ENCODE results near the gene AFF2. TPM values are rescaled to one million over a fixed set of nuclear protein-coding genes. Genes with fewer than 3 reads are reported as not detected.

The AFF2 gene
- total and polyA plus RNA-seq, 2 experiments from 2014 or later, result 0.31 to 0.54 TPM

- no peak overlapping the region for H3K9ac ChIP-seq
- no peaks in the 10 kb centered on the region for H4K20me1 ChIP-seq (ENCODE audit: insufficient read depth)
- TF ChIP-seq EZH2 (IDR thresholded peaks at IDR 0.05; ENCODE audit: insufficient read depth, poor library complexity, severe bottlenecking) (no peak), EZH2phosphoT487 (IDR thresholded peaks at IDR 0.05; ENCODE audit: insufficient read depth, low read depth) (no peak)
- H3K79me2 ChIP-seq (ENCODE audit: insufficient read depth), result no peaks in the 10 kb centered on the region
- H3K36me3 ChIP-seq (ENCODE audit: low read depth), result no peaks in the 10 kb centered on the region
- no peak overlapping the region for H3K4me3 ChIP-seq
- H3K4me1 ChIP-seq (ENCODE audit: insufficient read depth), result no peaks in the 10 kb centered on the region
- DNase-seq, result no peak
- in situ Hi-C loops (cut with MboI), result no loop called here
- no peak overlapping the region for H3K4me2 ChIP-seq (ENCODE audit: unreplicated experiment)
- no peaks in the 10 kb centered on the region for H3K9me2 ChIP-seq (ENCODE audit: insufficient read depth)
- H3F3A ChIP-seq (ENCODE audit: insufficient read depth), result no peaks in the 10 kb centered on the region
- H2AFZ ChIP-seq, result no peak overlapping the region
- WGBS, 2 experiments (ENCODE audit: low coverage in 1 of 2, low lambda C conversion rate in 2 of 2, missing lambda C conversion rate in 2 of 2), result 82 to 89% methylated on average over 2 of the region's 2 CpGs
- H3K9me3 ChIP-seq (ENCODE audit: low read depth), result no peaks in the 10 kb centered on the region
- H3K27me3 ChIP-seq (replicated peaks; ENCODE audit: insufficient read depth), result no peaks in the 10 kb centered on the region
- no peak overlapping the region for H3K27ac ChIP-seq
Observed at GRCh38 chrX:148512453-148512852, 12.0 kb downstream of the AFF2 start.

GRCh38 chrX:148513661-148514060 lies 13.2 kb downstream of the AFF2 start:
- 30 to 49% methylated on average over 3 of the region's 3 CpGs for WGBS, 2 experiments (ENCODE audit: low coverage in 1 of 2, low lambda C conversion rate in 2 of 2, missing lambda C conversion rate in 2 of 2)
- no peaks in the 10 kb centered on the region for H3K79me2 ChIP-seq (ENCODE audit: insufficient read depth)
- H3K9me2 ChIP-seq (ENCODE audit: insufficient read depth), result no peaks in the 10 kb centered on the region
- H3K27ac ChIP-seq, result no peak overlapping the region
- no peak overlapping the region for H3K4me2 ChIP-seq (ENCODE audit: unreplicated experiment)
- H3K9me3 ChIP-seq (ENCODE audit: low read depth), result no peaks in the 10 kb centered on the region
- no peaks in the 10 kb centered on the region for H3K27me3 ChIP-seq (replicated peaks; ENCODE audit: insufficient read depth)
- TF ChIP-seq EZH2phosphoT487 (IDR thresholded peaks at IDR 0.05; ENCODE audit: insufficient read depth, low read depth), result no peak
- TF ChIP-seq EZH2 (IDR thresholded peaks at IDR 0.05; ENCODE audit: insufficient read depth, poor library complexity, severe bottlenecking), result no peak
- H3K4me1 ChIP-seq (ENCODE audit: insufficient read depth), result no peaks in the 10 kb centered on the region
- H2AFZ ChIP-seq, result no peak overlapping the region
- in situ Hi-C loops (cut with MboI), result no loop called here
- DNase-seq, result no peak
- no peak overlapping the region for H3K4me3 ChIP-seq
- no peaks in the 10 kb centered on the region for H3F3A ChIP-seq (ENCODE audit: insufficient read depth)
- no peaks in the 10 kb centered on the region for H4K20me1 ChIP-seq (ENCODE audit: insufficient read depth)
- no peak overlapping the region for H3K9ac ChIP-seq
- no peaks in the 10 kb centered on the region for H3K36me3 ChIP-seq (ENCODE audit: low read depth)

GRCh38 chrX:148517176-148517575 lies 16.8 kb downstream of the AFF2 start:
- H3K36me3 ChIP-seq (ENCODE audit: low read depth), result no peaks in the 10 kb centered on the region
- TF ChIP-seq EZH2phosphoT487 (IDR thresholded peaks at IDR 0.05; ENCODE audit: insufficient read depth, low read depth) (no peak), EZH2 (IDR thresholded peaks at IDR 0.05; ENCODE audit: insufficient read depth, poor library complexity, severe bottlenecking) (no peak)
- H3K4me3 ChIP-seq, result no peak overlapping the region
- H3K9ac ChIP-seq, result no peak overlapping the region
- no peaks in the 10 kb centered on the region for H4K20me1 ChIP-seq (ENCODE audit: insufficient read depth)
- WGBS, 2 experiments (ENCODE audit: low coverage in 1 of 2, low lambda C conversion rate in 2 of 2, missing lambda C conversion rate in 2 of 2), result 35 to 41% methylated on average over 2 of the region's 2 CpGs
- no peaks in the 10 kb centered on the region for H3K27me3 ChIP-seq (replicated peaks; ENCODE audit: insufficient read depth)
- H3K9me2 ChIP-seq (ENCODE audit: insufficient read depth), result no peaks in the 10 kb centered on the region
- no peaks in the 10 kb centered on the region for H3K4me1 ChIP-seq (ENCODE audit: insufficient read depth)
- no peaks in the 10 kb centered on the region for H3K79me2 ChIP-seq (ENCODE audit: insufficient read depth)
- H3K9me3 ChIP-seq (ENCODE audit: low read depth), result no peaks in the 10 kb centered on the region
- in situ Hi-C loops (cut with MboI), result no loop called here
- peak; percentile 7 for DNase-seq
- no peak overlapping the region for H2AFZ ChIP-seq
- no peaks in the 10 kb centered on the region for H3F3A ChIP-seq (ENCODE audit: insufficient read depth)
- H3K4me2 ChIP-seq (ENCODE audit: unreplicated experiment), result no peak overlapping the region
- H3K27ac ChIP-seq, result no peak overlapping the region

GRCh38 chrX:148522006-148522405 lies 21.6 kb downstream of the AFF2 start:
- 85 to 89% methylated on average over 5 of the region's 5 CpGs for WGBS, 2 experiments (ENCODE audit: low coverage in 1 of 2, low lambda C conversion rate in 2 of 2, missing lambda C conversion rate in 2 of 2)
- Histone ChIP-seq H3K9me2 (ENCODE audit: insufficient read depth) (no peaks in the 10 kb centered on the region), H3F3A (ENCODE audit: insufficient read depth) (no peaks in the 10 kb centered on the region), H3K79me2 (ENCODE audit: insufficient read depth) (no peaks in the 10 kb centered on the region), H3K4me3 (no peak overlapping the region), H3K4me1 (ENCODE audit: insufficient read depth) (no peaks in the 10 kb centered on the region), H3K9ac (no peak overlapping the region), H3K27ac (no peak overlapping the region), H4K20me1 (ENCODE audit: insufficient read depth) (no peaks in the 10 kb centered on the region), H2AFZ (no peak overlapping the region), H3K27me3 (replicated peaks; ENCODE audit: insufficient read depth) (no peaks in the 10 kb centered on the region), H3K36me3 (ENCODE audit: low read depth) (no peaks in the 10 kb centered on the region), H3K9me3 (ENCODE audit: low read depth) (no peaks in the 10 kb centered on the region), H3K4me2 (ENCODE audit: unreplicated experiment) (no peak overlapping the region)
- TF ChIP-seq EZH2 (IDR thresholded peaks at IDR 0.05; ENCODE audit: insufficient read depth, poor library complexity, severe bottlenecking) (no peak), EZH2phosphoT487 (IDR thresholded peaks at IDR 0.05; ENCODE audit: insufficient read depth, low read depth) (no peak)
- DNase-seq, result no peak
- in situ Hi-C loops (cut with MboI), result no loop called here
